Activated CD8-positive, alpha-beta memory T cell treated with anti-CD3 and anti-CD28 coated beads, Interleukin-2, amount 50 U/mL, for 1 hour (primary cell): ENCODE data around the gene P2RY8.
"Not testable (repeated sequence)": the region's sequence is repeated elsewhere in the genome, so short reads cannot be mapped to it uniquely, and the experiment has no call there.

Source experiments
- DNase-seq: peaks from one replicate; pipeline ENCODE4 v3.0.0-alpha.2; 2020; ENCODE audit errors: extremely low read depth

Gene P2RY8

GRCh38 chrX:1446984-1447968 is 89.7 kb downstream of the P2RY8 start:
- not testable (repeated sequence) for DNase-seq

GRCh38 chrX:1444561-1445500 is 92.2 kb downstream of the P2RY8 start:
- no peak for DNase-seq

- DNase-seq: no peak
Observed at GRCh38 chrX:1443496-1444075, 93.4 kb downstream of the P2RY8 start.

GRCh38 chrX:1442724-1443367 is 94.1 kb downstream of the P2RY8 start:
- DNase-seq: no peak

- DNase-seq: no peak
Observed at GRCh38 chrX:1442016-1442665, 94.8 kb downstream of the P2RY8 start.

GRCh38 chrX:1440506-1440905 is 96.5 kb downstream of the P2RY8 start:
- DNase-seq: no peak

- DNase-seq: no peak
Observed at GRCh38 chrX:1435241-1435895, 101.6 kb downstream of the P2RY8 start.

- no peak for DNase-seq
Observed at GRCh38 chrX:1434871-1435240, 102.1 kb downstream of the P2RY8 start.

- no peak for DNase-seq
Observed at GRCh38 chrX:1433646-1434357, 103.2 kb downstream of the P2RY8 start.

- DNase-seq: no peak
Observed at GRCh38 chrX:1430451-1430850, 106.5 kb downstream of the P2RY8 start.

- DNase-seq: no peak
Observed at GRCh38 chrX:1427756-1428155, 109.2 kb downstream of the P2RY8 start.

GRCh38 chrX:1426321-1426720 is 110.7 kb downstream of the P2RY8 start:
- not testable (repeated sequence) for DNase-seq

- no peak for DNase-seq
Observed at GRCh38 chrX:1425381-1425780, 111.6 kb downstream of the P2RY8 start.

GRCh38 chrX:1424147-1424851 is 112.7 kb downstream of the P2RY8 start:
- DNase-seq: no peak

- DNase-seq: no peak
Observed at GRCh38 chrX:1423215-1423614, 113.8 kb downstream of the P2RY8 start.

- DNase-seq: no peak
Observed at GRCh38 chrX:1422135-1422465, 114.9 kb downstream of the P2RY8 start.

- DNase-seq: no peak
Observed at GRCh38 chrX:1421433-1422134, 115.4 kb downstream of the P2RY8 start.

GRCh38 chrX:1420371-1420770 is 116.6 kb downstream of the P2RY8 start:
- DNase-seq: no peak
